ENCODE measurements around the gene TRERF1. TPM values are rescaled to one million over a fixed set of nuclear protein-coding genes. Genes with fewer than 3 reads are reported as not detected.

Gene TRERF1
- total and polyA plus RNA-seq, 2 experiments from 2014 or later: 11.2 to 20.6 TPM

GRCh38 chr6:42239333-42239732 lies 212.4 kb downstream of the TRERF1 start (continued):
- TF ChIP-seq ETS1 (IDR thresholded peaks at IDR 0.05): no peak
- no peak for TF ChIP-seq CREB1 (CRISPR knock-in tag; IDR thresholded peaks at IDR 0.05; ENCODE audit: low read depth)
- no peak for TF ChIP-seq ZNF331 (CRISPR knock-in tag; IDR thresholded peaks at IDR 0.05; ENCODE audit: low read depth)
- TF ChIP-seq NANOG (IDR thresholded peaks at IDR 0.05; ENCODE audit: borderline replicate concordance): no peak
- TF ChIP-seq EZH2 (IDR thresholded peaks at IDR 0.05; ENCODE audit: low read depth, unreplicated experiment): no peak

DNA sequence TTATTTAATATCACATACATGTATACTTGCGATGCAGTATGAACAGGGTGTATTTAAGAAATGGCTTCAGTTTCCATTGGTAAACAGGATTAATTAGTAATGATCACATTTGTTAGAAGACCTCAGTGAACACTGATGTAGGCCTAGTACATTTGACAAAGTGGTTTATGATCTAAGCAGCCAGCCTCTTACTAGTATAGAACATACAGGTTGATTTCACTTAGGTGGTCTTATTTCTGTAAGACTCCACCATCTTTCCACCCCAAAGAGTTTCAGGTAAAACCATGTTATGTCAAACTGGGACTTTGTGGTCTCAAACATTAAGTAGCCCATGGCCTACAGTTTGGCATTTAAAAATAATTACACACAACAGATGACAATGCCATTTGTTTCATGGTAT lies 213.9 kb downstream of the TRERF1 start:
- H3K4me1 ChIP-seq (ENCODE audit: insufficient read depth): peaks cover 8% of the 10 kb centered on the region
- no peaks in the 10 kb centered on the region for H3K9me3 Mint-ChIP-seq
- peaks cover 4% of the 10 kb centered on the region; the same call in 1 of the 2 replicates for H3K36me3 ChIP-seq (ENCODE audit: insufficient read depth)
- H3K9me2 ChIP-seq (ENCODE audit: insufficient read depth): no peaks in the 10 kb centered on the region
- H3K27me3 ChIP-seq (ENCODE audit: insufficient read depth): no peaks in the 10 kb centered on the region
- H3K27me3 Mint-ChIP-seq (ENCODE audit: insufficient read depth, low read depth, poor library complexity): peaks cover 6% of the 10 kb centered on the region
- peaks cover 55% of the 10 kb centered on the region for H3K36me3 Mint-ChIP-seq (ENCODE audit: low read depth)
- DNase-seq (ENCODE audit: low spot score) (no peak), ATAC-seq (no peak)
- H4K20me1 ChIP-seq (replicated peaks; ENCODE audit: insufficient read depth): no peaks in the 10 kb centered on the region
- peaks cover 15% of the 10 kb centered on the region for H3K4me1 Mint-ChIP-seq
- H3K27ac Mint-ChIP-seq: no peak overlapping the region
- H3F3A ChIP-seq (replicated peaks; ENCODE audit: low read depth): no peaks in the 10 kb centered on the region
- H3K4me3 ChIP-seq: no peak overlapping the region
- H3K4me2 ChIP-seq: no peak overlapping the region
- no peak overlapping the region for H3K27ac ChIP-seq (ENCODE audit: low read depth)
- no peaks in the 10 kb centered on the region for H3K79me2 ChIP-seq (replicated peaks; ENCODE audit: insufficient read depth)
- no peak overlapping the region for H3K4me3 Mint-ChIP-seq
- no peak overlapping the region for H2AFZ ChIP-seq
- TF ChIP-seq CREB1 (CRISPR knock-in tag; IDR thresholded peaks at IDR 0.05; ENCODE audit: low read depth) (no peak), POLR2AphosphoS5 (IDR thresholded peaks at IDR 0.05; ENCODE audit: low read depth) (no peak), NANOG (IDR thresholded peaks at IDR 0.05; ENCODE audit: borderline replicate concordance) (no peak), REST (IDR thresholded peaks at IDR 0.05; ENCODE audit: unreplicated experiment) (no peak), EZH2phosphoT487 (IDR thresholded peaks at IDR 0.05; ENCODE audit: unreplicated experiment) (no peak), ZNF331 (CRISPR knock-in tag; IDR thresholded peaks at IDR 0.05; ENCODE audit: low read depth) (no peak), JUNB (IDR thresholded peaks at IDR 0.05; ENCODE audit: unreplicated experiment) (no peak), ZNF114 (CRISPR knock-in tag; IDR thresholded peaks at IDR 0.05) (no peak), ETS1 (IDR thresholded peaks at IDR 0.05) (no peak)
- TF ChIP-seq, protein P1, sequence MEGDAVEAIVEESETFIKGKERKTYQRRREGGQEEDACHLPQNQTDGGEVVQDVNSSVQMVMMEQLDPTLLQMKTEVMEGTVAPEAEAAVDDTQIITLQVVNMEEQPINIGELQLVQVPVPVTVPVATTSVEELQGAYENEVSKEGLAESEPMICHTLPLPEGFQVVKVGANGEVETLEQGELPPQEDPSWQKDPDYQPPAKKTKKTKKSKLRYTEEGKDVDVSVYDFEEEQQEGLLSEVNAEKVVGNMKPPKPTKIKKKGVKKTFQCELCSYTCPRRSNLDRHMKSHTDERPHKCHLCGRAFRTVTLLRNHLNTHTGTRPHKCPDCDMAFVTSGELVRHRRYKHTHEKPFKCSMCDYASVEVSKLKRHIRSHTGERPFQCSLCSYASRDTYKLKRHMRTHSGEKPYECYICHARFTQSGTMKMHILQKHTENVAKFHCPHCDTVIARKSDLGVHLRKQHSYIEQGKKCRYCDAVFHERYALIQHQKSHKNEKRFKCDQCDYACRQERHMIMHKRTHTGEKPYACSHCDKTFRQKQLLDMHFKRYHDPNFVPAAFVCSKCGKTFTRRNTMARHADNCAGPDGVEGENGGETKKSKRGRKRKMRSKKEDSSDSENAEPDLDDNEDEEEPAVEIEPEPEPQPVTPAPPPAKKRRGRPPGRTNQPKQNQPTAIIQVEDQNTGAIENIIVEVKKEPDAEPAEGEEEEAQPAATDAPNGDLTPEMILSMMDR (conservative IDR thresholded peaks at IDR 0.05; ENCODE audit: low read depth in 2 of 2): no peak

Data from GM23338 (cell line).